NCI-H446 (cell line): Measurements from ENCODE around the gene CEP170B.
"Not testable (repeated sequence)": the region's sequence is repeated elsewhere in the genome, so short reads cannot be mapped to it uniquely, and the experiment has no call there.

Experiments used
- DNase-seq, 2 experiments: peaks; one replicate each; lab custom pipeline; 2025; lab: John Stamatoyannopoulos, UW

CEP170B gene

DNA sequence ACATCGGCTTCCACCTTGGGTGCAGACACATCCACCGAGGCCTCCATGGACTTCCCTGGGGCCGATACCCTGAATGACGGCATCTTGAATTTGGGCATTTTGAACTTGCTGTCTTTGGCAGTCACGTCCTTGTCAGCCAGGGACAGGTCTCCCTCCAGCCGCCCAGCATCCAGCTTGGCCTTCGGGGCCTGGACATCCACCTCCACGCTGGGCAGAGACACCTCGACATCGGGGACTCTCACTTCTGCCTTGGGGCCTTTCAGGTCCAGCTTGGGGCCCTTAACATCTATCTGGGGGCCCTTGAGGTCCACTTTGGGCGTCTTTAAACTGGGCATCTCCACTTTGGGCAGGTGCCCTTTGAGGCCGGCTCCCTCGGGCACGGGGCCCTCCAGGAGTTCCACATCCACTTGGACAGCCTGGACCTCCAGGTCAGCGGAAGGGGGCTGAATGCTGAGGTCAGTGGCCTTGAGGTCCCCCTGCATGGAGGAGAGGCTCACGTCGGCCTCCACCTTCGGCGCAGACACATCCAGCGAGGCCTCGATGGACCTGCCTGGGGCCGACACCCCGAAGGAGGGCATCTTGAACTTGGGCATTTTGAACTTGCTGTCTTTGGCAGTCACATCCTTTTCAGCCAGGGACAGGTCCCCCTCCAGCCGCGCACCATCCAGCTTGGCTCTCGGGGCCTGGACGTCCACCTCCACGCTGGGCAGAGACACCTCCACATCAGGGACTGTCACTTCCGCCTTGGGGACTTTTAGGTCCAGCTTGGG is 79.6 kb downstream of the CEP170B start:
- not testable (repeated sequence) for DNase-seq

DNA sequence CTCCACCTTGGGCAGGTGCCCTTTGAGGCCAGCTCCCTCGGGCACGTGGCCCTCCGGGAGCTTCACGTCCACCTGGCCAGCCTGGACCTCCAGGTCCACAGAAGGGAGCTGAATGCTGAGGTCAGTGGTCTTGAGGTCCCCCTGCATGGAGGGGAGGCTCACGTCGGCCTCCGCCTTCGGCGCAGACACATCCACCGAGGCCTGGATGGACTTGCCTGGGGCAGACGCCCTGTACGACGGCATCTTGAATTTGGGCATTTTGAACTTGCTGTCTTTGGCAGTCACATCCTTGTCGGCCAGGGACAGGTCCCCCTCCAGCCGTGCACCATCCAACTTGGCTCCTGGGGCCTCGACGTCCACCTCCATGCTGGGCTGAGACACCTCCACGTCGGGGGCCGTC is 80.2 kb downstream of the CEP170B start:
- not testable (repeated sequence) for DNase-seq
